Progenitor cell of endocrine pancreas (in vitro differentiated cells): Measurements from ENCODE around the gene MAPRE3. TPM values are rescaled to one million over a fixed set of nuclear protein-coding genes. Genes with fewer than 3 reads are reported as not detected.

Source experiments
- DNase-seq: peaks from one replicate; pipeline ENCODE4 v3.0.0; 2021; ENCODE audit warnings: low spot score; ENCODE audit not compliant: unreplicated experiment
- H3K27ac Mint-ChIP-seq: 2 replicates; pipeline ENCODE4 v1.8.0; 2021; ENCODE audit warnings: mild to moderate bottlenecking, moderate library complexity, mixed read lengths
- H3K27me3 Mint-ChIP-seq: 2 replicates; pipeline ENCODE4 v1.8.0; 2021; ENCODE audit warnings: mixed read lengths
- H3K36me3 Mint-ChIP-seq: 2 replicates; pipeline ENCODE4 v1.8.0; 2022; ENCODE audit warnings: mixed read lengths; ENCODE audit not compliant: insufficient read depth
- H3K4me1 Mint-ChIP-seq: 2 replicates; pipeline ENCODE4 v1.8.0; 2021; ENCODE audit warnings: low read depth, mixed read lengths
- H3K4me3 Mint-ChIP-seq: 2 replicates; pipeline ENCODE4 v1.8.0; 2021; ENCODE audit warnings: low read depth, mild to moderate bottlenecking, moderate library complexity, mixed read lengths
- H3K9me3 Mint-ChIP-seq: 2 replicates; pipeline ENCODE4 v1.8.0; 2021; ENCODE audit warnings: low read depth, mixed read lengths
- total RNA-seq: library from RNA; stranded (reverse); gene quantifications from 2 replicates; pipeline ENCODE4 v1.2.1, GENCODE V29; 2021
- TF ChIP-seq, protein P1 (sequence below): fragments of 200-600 bp; sonication (generic); IDR thresholded peaks from one replicate; pipeline ENCODE4 v1.5.0; 2021; ENCODE audit warnings: antibody characterized with exemption, mild to moderate bottlenecking; ENCODE audit not compliant: unreplicated experiment

MAPRE3 gene
- total RNA-seq, 1 donor from 2014 or later = 18.6 TPM

DNA sequence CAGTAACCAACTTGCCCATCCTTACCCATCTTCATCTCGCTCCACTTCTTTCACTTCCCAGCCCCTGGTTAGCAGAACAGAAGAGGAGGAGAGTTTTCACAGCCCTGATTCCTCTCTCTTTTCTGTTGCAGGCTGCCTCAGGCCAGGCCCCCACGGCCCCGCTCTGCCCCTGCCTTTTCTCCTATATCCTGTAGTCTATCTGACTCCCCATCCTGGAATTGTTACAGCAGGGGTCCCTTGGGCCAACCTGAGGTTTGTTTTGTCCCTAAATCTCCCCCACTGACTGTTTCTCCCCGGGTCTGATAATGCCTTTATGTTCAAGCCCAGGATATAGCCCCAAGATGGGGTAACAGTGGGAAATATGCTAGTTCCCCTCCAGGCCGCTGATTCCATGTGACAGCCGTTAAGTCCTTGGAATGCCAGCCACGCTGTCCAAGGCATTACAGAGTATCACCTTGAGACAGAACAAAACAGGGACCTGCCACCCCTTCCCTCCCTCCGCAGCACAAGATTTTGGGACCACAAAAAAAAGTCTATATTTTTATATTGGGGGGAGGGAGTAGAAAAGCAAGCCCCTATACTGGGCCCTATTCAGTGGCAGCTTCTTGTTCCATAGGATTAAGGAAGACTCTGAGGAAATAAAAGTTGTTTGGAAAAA lies 99.7 kb downstream of the MAPRE3 start:
- TF ChIP-seq, protein P1, sequence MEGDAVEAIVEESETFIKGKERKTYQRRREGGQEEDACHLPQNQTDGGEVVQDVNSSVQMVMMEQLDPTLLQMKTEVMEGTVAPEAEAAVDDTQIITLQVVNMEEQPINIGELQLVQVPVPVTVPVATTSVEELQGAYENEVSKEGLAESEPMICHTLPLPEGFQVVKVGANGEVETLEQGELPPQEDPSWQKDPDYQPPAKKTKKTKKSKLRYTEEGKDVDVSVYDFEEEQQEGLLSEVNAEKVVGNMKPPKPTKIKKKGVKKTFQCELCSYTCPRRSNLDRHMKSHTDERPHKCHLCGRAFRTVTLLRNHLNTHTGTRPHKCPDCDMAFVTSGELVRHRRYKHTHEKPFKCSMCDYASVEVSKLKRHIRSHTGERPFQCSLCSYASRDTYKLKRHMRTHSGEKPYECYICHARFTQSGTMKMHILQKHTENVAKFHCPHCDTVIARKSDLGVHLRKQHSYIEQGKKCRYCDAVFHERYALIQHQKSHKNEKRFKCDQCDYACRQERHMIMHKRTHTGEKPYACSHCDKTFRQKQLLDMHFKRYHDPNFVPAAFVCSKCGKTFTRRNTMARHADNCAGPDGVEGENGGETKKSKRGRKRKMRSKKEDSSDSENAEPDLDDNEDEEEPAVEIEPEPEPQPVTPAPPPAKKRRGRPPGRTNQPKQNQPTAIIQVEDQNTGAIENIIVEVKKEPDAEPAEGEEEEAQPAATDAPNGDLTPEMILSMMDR = no peak
- no peaks in the 10 kb centered on the region for H3K9me3 Mint-ChIP-seq
- H3K27ac Mint-ChIP-seq = peak overlapping the region; percentile 41
- peaks cover 12% of the 10 kb centered on the region for H3K4me1 Mint-ChIP-seq
- peaks cover 11% of the 10 kb centered on the region for H3K27me3 Mint-ChIP-seq
- peak overlapping the region; percentile 97 for H3K4me3 Mint-ChIP-seq
- H3K36me3 Mint-ChIP-seq = peaks cover 12% of the 10 kb centered on the region
- DNase-seq = no peak

DNA sequence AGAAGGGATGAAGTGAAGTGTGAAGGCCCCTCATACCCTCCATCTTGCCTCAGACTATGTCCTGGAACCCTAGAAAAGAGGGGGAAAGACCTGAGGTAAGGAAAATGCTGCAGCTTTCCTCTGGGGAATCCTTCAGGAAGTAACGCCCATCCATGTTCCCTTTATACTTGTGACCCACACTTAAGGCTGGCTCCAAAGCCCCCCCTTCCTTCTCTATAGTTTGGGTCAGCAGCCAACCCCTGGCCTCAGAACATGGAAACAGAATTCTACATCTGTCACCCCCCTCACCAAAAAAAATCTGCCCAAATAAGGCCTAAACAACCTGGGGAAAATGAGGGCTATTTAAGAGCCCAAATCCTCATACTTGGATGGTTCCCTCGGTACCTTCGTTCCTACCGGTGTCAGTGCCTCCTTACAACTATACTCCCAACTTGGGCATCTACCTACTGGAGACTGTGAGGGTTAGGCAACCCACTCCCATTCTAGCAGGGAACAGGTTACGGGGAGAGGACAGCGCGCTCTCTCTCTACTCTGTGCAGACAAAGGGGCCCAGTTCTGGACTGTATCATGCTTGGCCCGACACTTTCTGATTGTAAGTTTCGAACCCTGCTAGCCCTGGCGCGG lies 100.3 kb downstream of the MAPRE3 start:
- H3K4me1 Mint-ChIP-seq = peaks cover 12% of the 10 kb centered on the region

DNA sequence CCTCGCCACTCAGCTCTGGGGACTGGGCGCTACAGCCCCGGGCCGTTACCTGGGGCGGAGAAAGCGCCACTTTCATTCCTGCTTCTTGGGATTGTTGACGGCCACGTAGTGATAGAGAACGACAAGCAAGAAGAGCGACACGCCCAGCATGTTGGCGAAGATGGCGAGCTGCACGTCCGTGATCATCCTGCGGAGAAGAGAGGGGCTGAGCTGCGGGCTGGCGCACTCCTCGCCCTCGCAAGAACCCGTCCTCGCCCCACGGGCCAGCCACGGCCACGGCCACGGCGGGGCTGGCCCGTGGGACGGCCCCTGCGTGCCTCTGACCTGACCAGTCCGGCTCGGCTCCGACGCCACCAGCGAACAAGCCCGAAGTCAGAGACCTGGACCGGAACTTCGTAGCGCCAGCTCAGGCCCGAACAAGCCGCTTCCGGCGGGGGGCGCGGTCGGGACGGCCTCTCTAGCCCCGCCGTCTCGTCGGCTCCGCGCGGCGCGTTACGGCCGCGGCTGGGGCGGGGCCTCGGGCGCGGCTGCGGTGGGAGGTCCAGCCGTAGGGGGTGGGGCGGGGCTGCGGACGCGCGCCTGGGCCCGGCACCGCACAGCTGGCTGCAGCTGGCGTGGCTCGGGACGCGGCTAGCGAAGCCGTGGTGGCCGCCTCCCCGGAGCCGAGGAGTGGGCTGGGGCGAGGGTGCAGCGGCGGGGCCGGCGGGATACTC lies 101.0 kb downstream of the MAPRE3 start, which contains the start of gene OST4:
Gene OST4, minus strand, starts transcription at position 378 of the 713 bp plus-strand sequence.
- H3K36me3 Mint-ChIP-seq = peaks cover 6% of the 10 kb centered on the region
- H3K27ac Mint-ChIP-seq = peak within 1 kb of the TSS; percentile 96
- H3K9me3 Mint-ChIP-seq = no peaks in the 10 kb centered on the region
- TF ChIP-seq, protein P1 = no peak
- DNase-seq = peak; percentile 83
- H3K4me3 Mint-ChIP-seq = peak within 1 kb of the TSS; percentile 97
- H3K4me1 Mint-ChIP-seq = peaks cover 12% of the 10 kb centered on the region
- H3K27me3 Mint-ChIP-seq = peaks cover 18% of the 10 kb centered on the region

More for the DNA sequence above, 100.3 kb downstream of the MAPRE3 start:
- TF ChIP-seq, protein P1 = no peak
- Mint-ChIP-seq H3K36me3 (peaks cover 10% of the 10 kb centered on the region), H3K9me3 (no peaks in the 10 kb centered on the region), H3K4me3 (peak overlapping the region; percentile 97), H3K27me3 (peaks cover 12% of the 10 kb centered on the region), H3K27ac (peak overlapping the region; percentile 96)
- no peak for DNase-seq

DNA sequence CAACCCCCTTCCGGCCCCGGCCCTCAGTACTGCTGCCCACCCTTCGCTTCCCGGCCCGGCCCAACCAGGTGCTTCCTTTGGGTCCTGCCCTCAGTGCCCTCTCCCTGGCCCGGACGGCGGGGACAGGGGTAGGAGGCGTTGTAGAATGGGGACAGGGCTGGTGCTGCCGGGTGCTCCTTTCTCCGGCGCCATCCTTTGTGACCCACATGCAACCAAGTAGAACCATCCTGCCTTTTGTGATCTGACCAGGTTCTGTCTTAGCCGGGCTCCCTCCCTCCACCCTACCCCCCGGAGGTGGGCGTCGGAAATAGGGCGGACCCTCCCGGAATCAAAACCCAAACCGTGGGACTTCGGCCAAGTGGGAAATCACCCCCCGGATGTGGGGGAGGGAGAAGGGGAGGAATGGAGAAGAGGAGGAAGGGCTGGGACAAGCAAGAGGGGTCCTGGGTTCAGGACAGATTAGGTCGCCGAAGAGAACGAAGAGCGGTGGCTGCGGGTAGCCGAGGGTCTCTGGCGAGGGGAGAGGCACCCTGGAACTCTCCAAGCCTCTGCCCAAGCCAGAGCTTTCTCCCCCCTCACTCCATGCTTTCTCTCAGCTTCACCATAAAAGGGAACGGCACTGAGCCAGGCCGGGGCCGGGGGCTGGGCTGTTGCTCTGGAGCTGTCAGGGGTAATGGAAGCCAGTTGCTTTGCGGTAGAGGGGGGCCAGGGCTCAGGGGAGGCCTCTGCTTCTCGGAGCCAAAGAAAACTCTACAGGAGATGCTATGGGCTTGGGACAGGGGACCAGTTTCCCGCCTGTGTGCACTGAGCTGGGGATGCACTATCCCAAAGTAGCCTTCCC lies 101.8 kb downstream of the MAPRE3 start:
- H3K27me3 Mint-ChIP-seq = peaks cover 24% of the 10 kb centered on the region
- H3K36me3 Mint-ChIP-seq = peaks cover 6% of the 10 kb centered on the region
- TF ChIP-seq, protein P1 = no peak
- peaks cover 12% of the 10 kb centered on the region for H3K4me1 Mint-ChIP-seq
- peak overlapping the region; percentile 89 for H3K27ac Mint-ChIP-seq
- H3K9me3 Mint-ChIP-seq = no peaks in the 10 kb centered on the region
- H3K4me3 Mint-ChIP-seq = peak overlapping the region; percentile 80
- no peak for DNase-seq
